ENCODE measurements around the gene FXYD3.
A peak's percentile ranks its signal among the peaks of the same experiment; 100 is the strongest.

Gene FXYD3

GRCh38 chr19:35115177-35115951 is at the start of gene FXYD3:
Gene FXYD3 (plus strand): TSS chr19:35115823. CDS start chr19:35119377, 3,554 bp downstream.
- DNase-seq, result no peak

- DNase-seq, result no peak
Observed at GRCh38 chr19:35066121-35066520, 49.5 kb upstream of the FXYD3 start.

GRCh38 chr19:35066691-35067563 is 48.7 kb upstream of the FXYD3 start:
- peak; percentile 95 for DNase-seq

GRCh38 chr19:35068941-35069634 is 46.5 kb upstream of the FXYD3 start:
- DNase-seq, result no peak

- no peak for DNase-seq
Observed at GRCh38 chr19:35069696-35070095, 45.9 kb upstream of the FXYD3 start.

GRCh38 chr19:35070471-35070870 is 45.2 kb upstream of the FXYD3 start:
- DNase-seq, result peak; percentile 11

- no peak for DNase-seq
Observed at GRCh38 chr19:35073516-35073915, 42.1 kb upstream of the FXYD3 start.

- DNase-seq, result no peak
Observed at GRCh38 chr19:35073941-35074340, 41.7 kb upstream of the FXYD3 start.

GRCh38 chr19:35074426-35075201 is 41.0 kb upstream of the FXYD3 start:
- DNase-seq, result no peak

GRCh38 chr19:35075202-35076025 is 40.2 kb upstream of the FXYD3 start:
- no peak for DNase-seq

GRCh38 chr19:35076026-35076370 is 39.6 kb upstream of the FXYD3 start:
- no peak for DNase-seq

- DNase-seq, result no peak
Observed at GRCh38 chr19:35076657-35077056, 39.0 kb upstream of the FXYD3 start.

GRCh38 chr19:35077411-35078223 is 38.0 kb upstream of the FXYD3 start:
- DNase-seq, result no peak

- DNase-seq, result no peak
Observed at GRCh38 chr19:35079826-35080225, 35.8 kb upstream of the FXYD3 start.

- no peak for DNase-seq
Observed at GRCh38 chr19:35080613-35081170, 34.9 kb upstream of the FXYD3 start.

GRCh38 chr19:35081201-35081600 is 34.4 kb upstream of the FXYD3 start:
- DNase-seq, result no peak

- no peak for DNase-seq
Observed at GRCh38 chr19:35083691-35084508, 31.7 kb upstream of the FXYD3 start.

- no peak for DNase-seq
Observed at GRCh38 chr19:35084509-35084762, 31.2 kb upstream of the FXYD3 start.

- DNase-seq, result no peak
Observed at GRCh38 chr19:35085947-35086346, 29.7 kb upstream of the FXYD3 start.

- DNase-seq, result no peak
Observed at GRCh38 chr19:35086455-35086854, 29.2 kb upstream of the FXYD3 start.

Measured in OCI-M1 (cell line).